ENCODE results near the gene PSEN1.

The PSEN1 gene

GRCh38 chr14:73136387-73137225 lies at the start of gene PSEN1:
Gene PSEN1, plus strand, starts transcription at chr14:73136507. Its CDS starts 11,513 bp downstream, at chr14:73148020.
- DNase-seq, result peak; percentile 90

GRCh38 chr14:73091044-73091443 lies 45.3 kb upstream of the PSEN1 start:
- no peak for DNase-seq

GRCh38 chr14:73097421-73097820 lies 38.9 kb upstream of the PSEN1 start:
- DNase-seq, result no peak

- DNase-seq, result no peak
These were observed 36.0 kb upstream of the PSEN1 start for GRCh38 chr14:73100334-73100733.

- DNase-seq, result no peak
These were observed 33.4 kb upstream of the PSEN1 start for GRCh38 chr14:73102806-73103497.

- DNase-seq, result no peak
These were observed 31.3 kb upstream of the PSEN1 start for GRCh38 chr14:73105050-73105449.

GRCh38 chr14:73105727-73106126 lies 30.6 kb upstream of the PSEN1 start:
- DNase-seq, result no peak

GRCh38 chr14:73116079-73116665 lies 20.1 kb upstream of the PSEN1 start:
- DNase-seq, result no peak

GRCh38 chr14:73124180-73124894 lies 12.0 kb upstream of the PSEN1 start:
- no peak for DNase-seq

GRCh38 chr14:73125169-73125588 lies 11.1 kb upstream of the PSEN1 start:
- no peak for DNase-seq

- no peak for DNase-seq
These were observed 10.6 kb upstream of the PSEN1 start for GRCh38 chr14:73125746-73126145.

GRCh38 chr14:73133795-73134194 lies 2.5 kb upstream of the PSEN1 start:
- DNase-seq, result no peak

GRCh38 chr14:73136085-73136386 lies 271 bp upstream of the PSEN1 start:
- no peak for DNase-seq

- DNase-seq, result no peak
These were observed 4.6 kb downstream of the PSEN1 start for GRCh38 chr14:73140811-73141323.

- no peak for DNase-seq
These were observed 5.9 kb downstream of the PSEN1 start for GRCh38 chr14:73142216-73142615.

GRCh38 chr14:73143003-73143402 lies 6.7 kb downstream of the PSEN1 start:
- DNase-seq, result no peak

GRCh38 chr14:73143617-73144016 lies 7.3 kb downstream of the PSEN1 start:
- no peak for DNase-seq

GRCh38 chr14:73145371-73145770 lies 9.1 kb downstream of the PSEN1 start:
- DNase-seq, result no peak

GRCh38 chr14:73146111-73146510 lies 9.8 kb downstream of the PSEN1 start:
- no peak for DNase-seq

GRCh38 chr14:73149753-73150152 lies 13.4 kb downstream of the PSEN1 start:
- no peak for DNase-seq

GRCh38 chr14:73153272-73153671 lies 17.0 kb downstream of the PSEN1 start:
- DNase-seq, result peak; percentile 79

- DNase-seq, result no peak
These were observed 25.9 kb downstream of the PSEN1 start for GRCh38 chr14:73162251-73162650.

- no peak for DNase-seq
These were observed 30.1 kb downstream of the PSEN1 start for GRCh38 chr14:73166399-73166798.

Measured in fibroblast of upper back skin (primary cell).